Measurements from ENCODE around the gene SDF2L1.

- no peak for TF ChIP-seq CTCF (IDR thresholded peaks at IDR 0.05)
- no peak for TF ChIP-seq POLR2A (IDR thresholded peaks at IDR 0.05)
Observed at GRCh38 chr22:21650280-21650679, 8.2 kb downstream of the SDF2L1 start.

Measured in body of pancreas (tissue), 4 donors.